Lower lobe of right lung (tissue), 2 donors: ENCODE results near the gene CBFA2T3. TPM values are rescaled to one million over a fixed set of nuclear protein-coding genes. Genes with fewer than 3 reads are reported as not detected.

Experiments
- ATAC-seq, 2 donors: fragments of 200-7000 bp; cut with Tn5 transposase; one replicate each; pipeline ENCODE4 v1.9.1; 2020 to 2022; ENCODE audit warnings: mild to moderate bottlenecking in 2 of 2, moderate library complexity in 2 of 2
- DNase-seq: peaks from one replicate; pipeline ENCODE4 v3.0.0-alpha.2; 2020
- H3K27ac ChIP-seq: fragments of 200-600 bp; one replicate; pipeline ENCODE4 v1.8.0; 2022
- H3K27me3 ChIP-seq: fragments of 200-600 bp; one replicate; pipeline ENCODE4 v1.8.0; 2022; ENCODE audit warnings: low read depth
- H3K36me3 ChIP-seq: fragments of 200-600 bp; one replicate; pipeline ENCODE4 v1.8.0; 2022; ENCODE audit warnings: mild to moderate bottlenecking
- H3K4me1 ChIP-seq: fragments of 200-600 bp; one replicate; pipeline ENCODE4 v1.8.0; 2022
- H3K4me3 ChIP-seq: fragments of 200-600 bp; one replicate; pipeline ENCODE4 v1.8.0; 2022; ENCODE audit warnings: mild to moderate bottlenecking
- H3K9me3 ChIP-seq: fragments of 200-600 bp; one replicate; pipeline ENCODE4 v1.8.0; 2022
- CTCF ChIP-seq: fragments of 200-600 bp; IDR thresholded peaks from one replicate; pipeline ENCODE4 v1.8.0; 2022; ENCODE audit warnings: antibody characterized with exemption, mild to moderate bottlenecking
- intact Hi-C: fragments of 100-400 bp; cut with DNase I; formaldehyde crosslinking; loops from one replicate; pipeline ENCODE4 v1.11.0; 2022
- total RNA-seq: library from RNA; stranded (reverse); fragmentation: NEBNext Ultra II Directional; extraction: Animal tissue kit (Norgen Biotek cat#: 25700); gene quantifications from one replicate; pipeline ENCODE4 v1.2.1, GENCODE V29; 2021
- donor health status: DM: no; HTN: yes; CAD: no; lungs with severe emphysema.

Gene CBFA2T3
- total RNA-seq, 1 donor from 2014 or later = 14.3 TPM

- no peaks in the 10 kb centered on the region for H3K9me3 ChIP-seq
- H3K36me3 ChIP-seq = peaks cover 36% of the 10 kb centered on the region
- no peaks in the 10 kb centered on the region for H3K4me1 ChIP-seq
- intact Hi-C loops = no loop called here
- no peak overlapping the region for H3K4me3 ChIP-seq
- DNase-seq = no peak
- H3K27me3 ChIP-seq = no peaks in the 10 kb centered on the region
- H3K27ac ChIP-seq = peak overlapping the region; percentile 60
- no peak for ATAC-seq
- TF ChIP-seq CTCF = no peak
Observed at GRCh38 chr16:88899901-88900661, 76.9 kb downstream of the CBFA2T3 start.

DNA sequence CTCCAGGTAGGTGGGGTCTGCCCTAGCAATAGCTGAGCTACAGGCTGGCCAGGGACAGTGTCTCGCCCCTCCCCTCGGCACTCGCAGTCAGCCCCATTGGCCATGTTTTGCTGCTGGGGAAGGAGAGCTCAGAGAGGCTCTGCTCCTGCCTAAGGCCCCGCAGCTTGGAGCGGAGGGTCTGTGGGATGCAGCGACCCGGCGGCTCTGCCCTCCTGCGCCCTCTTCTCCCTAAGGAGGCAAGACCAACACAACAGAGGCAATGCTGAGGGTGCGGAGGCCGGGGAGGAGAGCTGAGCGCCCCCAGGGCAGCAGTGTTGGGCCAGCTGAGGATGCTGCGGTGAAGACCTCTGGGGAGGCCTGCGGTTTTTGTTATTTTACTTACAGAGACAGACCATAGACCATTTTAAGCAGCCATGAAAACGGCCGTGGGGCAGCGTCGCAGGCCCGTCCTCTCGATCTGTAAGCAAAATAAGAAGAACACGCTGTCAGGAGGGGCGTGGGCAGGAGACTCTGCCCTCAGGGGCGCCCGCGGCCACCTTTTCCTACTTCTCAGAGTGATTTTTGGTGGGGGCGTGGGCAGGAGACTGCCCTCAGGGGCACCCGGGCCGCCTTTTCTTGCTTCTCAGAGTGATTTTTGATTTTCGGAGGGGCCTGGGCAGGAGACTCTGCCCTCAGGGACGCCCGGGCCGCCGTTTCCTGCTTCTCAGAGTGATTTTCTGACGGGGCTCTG lies 79.1 kb downstream of the CBFA2T3 start:
- no peak overlapping the region for H3K27ac ChIP-seq
- H3K4me3 ChIP-seq = no peak overlapping the region
- ATAC-seq (no peak), DNase-seq (no peak)
- H3K36me3 ChIP-seq = peaks cover 36% of the 10 kb centered on the region
- intact Hi-C loops = no loop called here
- no peaks in the 10 kb centered on the region for H3K9me3 ChIP-seq
- H3K4me1 ChIP-seq = no peaks in the 10 kb centered on the region
- H3K27me3 ChIP-seq = no peaks in the 10 kb centered on the region
- TF ChIP-seq CTCF = no peak

GRCh38 chr16:88896238-88897070 lies 80.6 kb downstream of the CBFA2T3 start:
- ATAC-seq (no peak), DNase-seq (no peak)
- no peaks in the 10 kb centered on the region for H3K27me3 ChIP-seq
- no peak overlapping the region for H3K4me3 ChIP-seq
- no peaks in the 10 kb centered on the region for H3K9me3 ChIP-seq
- TF ChIP-seq CTCF = no peak
- H3K4me1 ChIP-seq = no peaks in the 10 kb centered on the region
- intact Hi-C loops = no loop called here
- H3K36me3 ChIP-seq = peaks cover 48% of the 10 kb centered on the region
- no peak overlapping the region for H3K27ac ChIP-seq

- intact Hi-C loops = no loop called here
- ATAC-seq = no peak
Observed at GRCh38 chr16:88895335-88895734, 81.7 kb downstream of the CBFA2T3 start.

More at GRCh38 chr16:88895335-88895734, 81.7 kb downstream of the CBFA2T3 start:
- DNase-seq = no peak
- H3K9me3 ChIP-seq = no peaks in the 10 kb centered on the region
- H3K36me3 ChIP-seq = peaks cover 47% of the 10 kb centered on the region
- H3K4me3 ChIP-seq = no peak overlapping the region
- no peak overlapping the region for H3K27ac ChIP-seq
- H3K27me3 ChIP-seq = no peaks in the 10 kb centered on the region
- TF ChIP-seq CTCF = no peak
- H3K4me1 ChIP-seq = no peaks in the 10 kb centered on the region
